Stimulated activated CD4-positive, alpha-beta T cell treated with anti-CD3 and anti-CD28 coated beads, Interleukin-4, amount 100 ng/mL, for 48 hours (primary cell): ENCODE data around the gene PACS1.

ENCODE experiments used
- DNase-seq, 2 donors: peaks; one replicate each; pipeline ENCODE4 v3.0.0-alpha.2; 2020; ENCODE audit warnings: low read depth in 2 of 2

PACS1 gene

GRCh38 chr11:66224226-66224855, 154.3 kb downstream of the PACS1 start:
- no peak for DNase-seq

- no peak for DNase-seq
Measured at GRCh38 chr11:66225066-66225465, 155.0 kb downstream of the PACS1 start.

GRCh38 chr11:66226101-66226500, 156.0 kb downstream of the PACS1 start:
- no peak for DNase-seq

- DNase-seq: no peak
Measured at GRCh38 chr11:66227700-66228099, 157.6 kb downstream of the PACS1 start.

- DNase-seq: no peak
Measured at GRCh38 chr11:66228521-66228920, 158.4 kb downstream of the PACS1 start.

GRCh38 chr11:66230156-66230555, 160.1 kb downstream of the PACS1 start:
- DNase-seq: no peak

- no peak for DNase-seq
Measured at GRCh38 chr11:66230978-66231377, 160.9 kb downstream of the PACS1 start.

- DNase-seq: no peak
Measured at GRCh38 chr11:66231561-66231960, 161.5 kb downstream of the PACS1 start.

GRCh38 chr11:66232769-66233168, 162.7 kb downstream of the PACS1 start:
- DNase-seq: no peak

GRCh38 chr11:66233301-66233700, 163.2 kb downstream of the PACS1 start:
- DNase-seq: no peak

GRCh38 chr11:66235141-66235540, 165.1 kb downstream of the PACS1 start:
- no peak for DNase-seq

GRCh38 chr11:66237867-66238266, 167.8 kb downstream of the PACS1 start:
- DNase-seq: no peak

- DNase-seq: no peak
Measured at GRCh38 chr11:66238786-66239413, 168.8 kb downstream of the PACS1 start.

GRCh38 chr11:66239511-66239910, 169.4 kb downstream of the PACS1 start:
- DNase-seq: no peak

GRCh38 chr11:66239998-66240780, 170.1 kb downstream of the PACS1 start:
- DNase-seq: no peak

GRCh38 chr11:66240781-66241136, 170.7 kb downstream of the PACS1 start:
- DNase-seq: no peak

- no peak for DNase-seq
Measured at GRCh38 chr11:66242095-66242765, 172.2 kb downstream of the PACS1 start.

GRCh38 chr11:66243782-66244535, 173.9 kb downstream of the PACS1 start:
- no peak for DNase-seq

GRCh38 chr11:66247295-66247694, 177.2 kb downstream of the PACS1 start:
- DNase-seq: no peak

GRCh38 chr11:66247801-66248200, 177.7 kb downstream of the PACS1 start:
- no peak for DNase-seq

GRCh38 chr11:66248903-66249302, 178.8 kb downstream of the PACS1 start:
- no peak for DNase-seq

- no peak for DNase-seq
Measured at GRCh38 chr11:66251809-66252208, 181.7 kb downstream of the PACS1 start.
